BJ (cell line): ENCODE results near the gene MYNN. TPM values are rescaled to one million over a fixed set of nuclear protein-coding genes. Genes with fewer than 3 reads are reported as not detected.
A peak's percentile ranks its signal among the peaks of the same experiment; 100 is the strongest.

Experiments
- CTCF ChIA-PET: fragments of 350-600 bp; formaldehyde crosslinking; extraction: SDS; loops from one replicate; lab custom pipeline; 2021; ENCODE audit warnings: antibody characterized with exemption, inconsistent platforms; lab: Yijun Ruan, JAX
- POLR2A ChIA-PET: fragments of 300-600 bp; sonication (Branson Sonifier 250); formaldehyde crosslinking; extraction: SDS; loops from one replicate; lab custom pipeline; 2021; ENCODE audit warnings: antibody characterized with exemption; lab: Charles Lee
- DNase-seq: peaks from one replicate; pipeline ENCODE4 v3.0.0-alpha.2; 2011; ENCODE audit warnings: low read depth
- H3K27me3 ChIP-seq: 2 replicates; pipeline ENCODE4 v1.6.0; 2011; ENCODE audit warnings: low read length; ENCODE audit not compliant: control insufficient read depth, insufficient read depth
- H3K36me3 ChIP-seq: 2 replicates; pipeline ENCODE4 v1.5.1; 2011; ENCODE audit warnings: low read length; ENCODE audit not compliant: control insufficient read depth, insufficient read depth
- H3K4me3 ChIP-seq: 2 replicates; pipeline ENCODE4 v1.5.1; 2011; ENCODE audit warnings: low read depth, mild to moderate bottlenecking, control low read depth, low read length
- polyA plus RNA-seq: library from polyadenylated mRNA; depleted of rRNA; stranded (reverse); fragments of >200 nt; gene quantifications from 2 replicates; pipeline ENCODE4 v1.2.3, GENCODE V29; 2011
- TF ChIP-seq, protein P1 (sequence below): IDR thresholded peaks from 2 replicates; pipeline ENCODE4 v1.5.1; 2011; ENCODE audit warnings: low read depth, mild to moderate bottlenecking, control low read depth, inconsistent platforms, low read length, moderate library complexity; ENCODE audit not compliant: insufficient read depth

The MYNN gene
- polyA plus RNA-seq, 1 experiment, result 10.1 TPM

DNA sequence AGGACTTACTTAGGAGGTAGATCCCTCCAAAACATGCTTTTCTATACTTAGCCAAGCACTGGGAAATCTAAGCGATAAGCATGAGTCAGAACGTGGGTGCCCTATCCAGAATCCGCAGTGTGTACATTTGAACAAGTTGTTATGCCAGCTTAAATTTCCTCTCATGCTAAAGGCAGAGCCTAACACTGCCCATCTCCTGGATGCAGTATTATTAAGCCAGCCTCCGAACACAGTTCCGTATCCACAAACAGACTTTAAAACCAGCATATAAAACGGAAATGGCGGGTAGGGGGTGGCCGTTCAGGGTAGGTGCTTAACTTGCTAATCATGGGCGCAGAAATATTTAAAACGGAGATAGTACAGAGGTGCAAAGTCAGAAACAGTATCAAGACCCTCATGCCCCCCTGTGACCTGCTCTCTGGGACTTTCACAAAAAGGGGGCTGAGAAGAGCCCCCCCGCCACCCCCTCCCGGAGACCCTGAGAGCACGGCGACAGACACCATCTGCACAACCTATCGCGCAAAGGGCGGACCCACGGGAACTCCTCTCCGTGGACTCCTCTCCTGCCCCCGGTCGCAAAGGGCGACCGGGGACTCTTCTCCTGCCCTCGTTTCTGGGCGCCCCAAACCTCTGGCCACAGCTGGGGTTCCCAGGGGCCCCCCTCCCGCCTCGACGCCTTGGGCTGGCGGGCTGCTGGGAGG lies 38.6 kb downstream of the MYNN start:
- Histone ChIP-seq H3K36me3 (no peaks in the 10 kb centered on the region), H3K27me3 (no peaks in the 10 kb centered on the region), H3K4me3 (peak overlapping the region; percentile 48)
- DNase-seq, result peak; percentile 9
- ChIA-PET POLR2A (no interaction called here), CTCF (interaction anchor here (0.9 to 1.3 kb wide), 4 partner anchors 15 to 662 kb away, joined by 3 to 5 read pairs (median 4); no protein-coding TSS in a partner anchor)
- TF ChIP-seq, protein P1, sequence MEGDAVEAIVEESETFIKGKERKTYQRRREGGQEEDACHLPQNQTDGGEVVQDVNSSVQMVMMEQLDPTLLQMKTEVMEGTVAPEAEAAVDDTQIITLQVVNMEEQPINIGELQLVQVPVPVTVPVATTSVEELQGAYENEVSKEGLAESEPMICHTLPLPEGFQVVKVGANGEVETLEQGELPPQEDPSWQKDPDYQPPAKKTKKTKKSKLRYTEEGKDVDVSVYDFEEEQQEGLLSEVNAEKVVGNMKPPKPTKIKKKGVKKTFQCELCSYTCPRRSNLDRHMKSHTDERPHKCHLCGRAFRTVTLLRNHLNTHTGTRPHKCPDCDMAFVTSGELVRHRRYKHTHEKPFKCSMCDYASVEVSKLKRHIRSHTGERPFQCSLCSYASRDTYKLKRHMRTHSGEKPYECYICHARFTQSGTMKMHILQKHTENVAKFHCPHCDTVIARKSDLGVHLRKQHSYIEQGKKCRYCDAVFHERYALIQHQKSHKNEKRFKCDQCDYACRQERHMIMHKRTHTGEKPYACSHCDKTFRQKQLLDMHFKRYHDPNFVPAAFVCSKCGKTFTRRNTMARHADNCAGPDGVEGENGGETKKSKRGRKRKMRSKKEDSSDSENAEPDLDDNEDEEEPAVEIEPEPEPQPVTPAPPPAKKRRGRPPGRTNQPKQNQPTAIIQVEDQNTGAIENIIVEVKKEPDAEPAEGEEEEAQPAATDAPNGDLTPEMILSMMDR, result no peak

DNA sequence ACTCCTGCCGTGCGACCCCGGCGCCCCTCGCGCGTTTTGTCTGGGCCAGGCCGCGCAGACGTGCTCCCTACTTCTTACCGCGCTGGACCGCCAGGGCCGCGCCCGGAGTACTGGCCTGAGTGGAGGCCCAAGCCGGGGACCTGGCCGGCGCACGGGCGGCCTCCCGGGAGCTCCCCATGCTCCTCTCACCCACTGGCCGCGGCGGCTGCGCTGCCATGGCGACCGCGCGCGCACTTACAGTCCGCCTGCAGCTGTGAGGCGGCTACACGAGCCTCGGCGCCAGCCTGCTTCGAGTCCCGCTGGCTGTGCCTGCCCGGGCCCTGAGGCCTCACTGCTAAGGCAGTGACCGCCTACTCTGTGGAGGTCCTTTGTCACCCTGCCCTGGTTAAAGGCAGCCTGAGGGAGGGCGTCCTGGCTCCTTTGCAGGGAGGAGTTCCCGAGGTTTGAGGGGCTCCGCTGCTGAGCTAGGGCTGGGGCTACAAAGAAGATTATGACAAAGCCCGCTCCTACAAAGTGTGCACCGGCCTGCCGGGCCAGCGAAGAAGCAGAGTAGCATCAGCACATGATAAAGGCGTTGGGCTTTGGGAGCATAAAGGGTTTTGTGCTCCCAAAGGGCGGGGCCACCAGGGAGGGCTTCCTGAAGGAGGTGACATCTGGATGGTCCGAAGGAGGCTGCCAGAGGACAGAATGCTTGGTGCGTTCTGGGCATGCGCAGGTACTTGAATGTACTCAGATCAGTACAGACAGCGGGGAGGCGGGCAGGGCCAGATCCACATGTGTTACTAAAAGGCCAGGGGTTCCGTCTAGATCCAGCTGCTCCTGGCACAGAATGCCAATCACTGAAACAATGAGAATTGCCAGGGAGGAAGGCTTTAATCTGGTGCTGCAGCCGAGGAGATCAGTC lies 39.4 kb downstream of the MYNN start, which contains the start of the genes LRRC34 and LRRIQ4:
Gene LRRC34, minus strand, starts transcription at position 573 of the 904 bp plus-strand sequence. Its CDS starts 356 bp downstream, at position 217.
Gene LRRIQ4, plus strand, starts transcription at position 539 of the 904 bp plus-strand sequence. CDS start 9,052 bp downstream, outside the sequence.
- Histone ChIP-seq H3K36me3 (no peaks in the 10 kb centered on the region), H3K4me3 (peak within 1 kb of the TSS; percentile 48), H3K27me3 (no peaks in the 10 kb centered on the region)
- POLR2A ChIA-PET, result interaction anchor here (0.6 kb wide), 1 partner anchor 28 kb away, joined by 5 read pairs; no protein-coding TSS in a partner anchor
- TF ChIP-seq, protein P1, result no peak
- CTCF ChIA-PET, result interaction anchor here (1.1 to 1.3 kb wide), 2 partner anchors 15 to 663 kb away, joined by 3 to 4 read pairs; no protein-coding TSS in a partner anchor
- DNase-seq, result peak; percentile 20

DNA sequence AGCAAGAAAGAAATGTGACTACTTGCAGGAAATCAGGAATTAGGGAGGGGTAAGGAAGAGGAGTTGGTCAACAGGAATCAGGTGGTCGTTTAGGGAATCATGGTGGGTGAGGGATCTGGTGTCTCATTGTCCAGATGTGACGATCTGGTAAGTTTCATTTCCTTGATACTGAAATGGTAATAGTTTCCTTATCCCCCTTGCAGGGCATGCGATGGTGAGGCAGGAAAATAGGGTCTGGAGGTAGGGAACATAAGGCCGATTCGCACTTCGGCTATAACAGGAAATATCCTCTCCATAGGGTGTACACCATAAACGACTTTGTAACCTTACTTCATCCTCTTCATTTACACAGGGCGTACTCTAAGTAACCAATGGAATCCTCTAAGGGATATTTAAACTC lies 40.1 kb downstream of the MYNN start:
- DNase-seq, result no peak
- TF ChIP-seq, protein P1, result no peak
- Histone ChIP-seq H3K27me3 (no peaks in the 10 kb centered on the region), H3K36me3 (no peaks in the 10 kb centered on the region), H3K4me3 (peak overlapping the region; percentile 48; the same call in 1 of the 2 replicates)
- CTCF ChIA-PET, result no interaction called here
- POLR2A ChIA-PET, result no interaction called here

DNA sequence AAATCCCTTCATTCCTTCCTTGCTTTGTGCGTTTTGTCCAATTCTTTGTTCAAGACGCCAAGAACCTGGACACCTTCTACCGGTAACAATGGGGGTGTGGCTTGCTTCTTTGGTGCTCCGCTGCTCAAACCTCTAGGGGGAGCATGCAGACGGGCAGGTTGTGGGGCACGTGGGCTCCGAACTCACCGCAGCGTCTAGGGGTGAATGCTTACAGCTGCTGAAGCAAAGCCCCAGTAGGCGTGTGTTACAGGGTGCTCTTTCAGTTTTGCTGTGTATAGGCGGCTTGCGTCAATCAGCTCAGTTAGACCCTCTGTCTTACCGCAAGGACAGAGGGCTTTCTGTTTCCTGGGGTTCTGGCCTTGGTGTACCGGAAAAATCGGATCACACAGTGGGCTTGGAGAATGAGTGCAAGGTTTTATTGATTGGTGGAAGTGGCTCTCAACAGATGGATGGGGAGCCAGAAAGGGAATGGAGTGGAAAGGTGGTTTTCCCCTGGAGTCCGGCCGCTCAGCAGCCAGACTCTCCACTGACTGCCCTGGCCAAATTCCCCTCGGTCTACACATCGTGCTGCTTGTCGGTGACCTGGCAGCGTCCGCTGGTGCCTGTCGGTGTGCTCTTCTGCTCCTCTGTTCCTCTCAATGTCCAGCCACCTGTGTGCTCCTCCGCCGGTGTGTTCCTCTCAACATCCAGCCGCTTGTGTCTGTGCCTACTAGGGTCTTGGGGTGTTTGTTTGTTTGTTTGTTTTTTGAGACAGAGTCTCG lies 40.7 kb downstream of the MYNN start:
- Histone ChIP-seq H3K4me3 (no peak overlapping the region), H3K36me3 (no peaks in the 10 kb centered on the region), H3K27me3 (no peaks in the 10 kb centered on the region)
- CTCF ChIA-PET, result no interaction called here
- TF ChIP-seq, protein P1, result peak; percentile 40
- POLR2A ChIA-PET, result no interaction called here
- DNase-seq, result no peak
